Mammary epithelial cell (primary cell): ENCODE data around the gene RBM10.

Experiments
- EZH2 ChIP-seq: IDR thresholded peaks from 2 replicates; pipeline ENCODE4 v1.6.1; 2012; ENCODE audit warnings: low read length, inconsistent platforms, borderline replicate concordance
- TF ChIP-seq, protein P1 (sequence below), 2 donors: IDR thresholded peaks in 1 of 2; conservative IDR thresholded peaks in 1 of 2; 2 replicates each; pipeline ENCODE4 v1.5.1; 2011 to 2012; ENCODE audit warnings: inconsistent platforms in 2 of 2, low read length in 2 of 2, mild to moderate bottlenecking in 2 of 2, control low read depth in 1 of 2, low read depth in 1 of 2; ENCODE audit not compliant: insufficient read depth in 1 of 2; ENCODE audit errors: extremely low read depth in 1 of 2

DNA sequence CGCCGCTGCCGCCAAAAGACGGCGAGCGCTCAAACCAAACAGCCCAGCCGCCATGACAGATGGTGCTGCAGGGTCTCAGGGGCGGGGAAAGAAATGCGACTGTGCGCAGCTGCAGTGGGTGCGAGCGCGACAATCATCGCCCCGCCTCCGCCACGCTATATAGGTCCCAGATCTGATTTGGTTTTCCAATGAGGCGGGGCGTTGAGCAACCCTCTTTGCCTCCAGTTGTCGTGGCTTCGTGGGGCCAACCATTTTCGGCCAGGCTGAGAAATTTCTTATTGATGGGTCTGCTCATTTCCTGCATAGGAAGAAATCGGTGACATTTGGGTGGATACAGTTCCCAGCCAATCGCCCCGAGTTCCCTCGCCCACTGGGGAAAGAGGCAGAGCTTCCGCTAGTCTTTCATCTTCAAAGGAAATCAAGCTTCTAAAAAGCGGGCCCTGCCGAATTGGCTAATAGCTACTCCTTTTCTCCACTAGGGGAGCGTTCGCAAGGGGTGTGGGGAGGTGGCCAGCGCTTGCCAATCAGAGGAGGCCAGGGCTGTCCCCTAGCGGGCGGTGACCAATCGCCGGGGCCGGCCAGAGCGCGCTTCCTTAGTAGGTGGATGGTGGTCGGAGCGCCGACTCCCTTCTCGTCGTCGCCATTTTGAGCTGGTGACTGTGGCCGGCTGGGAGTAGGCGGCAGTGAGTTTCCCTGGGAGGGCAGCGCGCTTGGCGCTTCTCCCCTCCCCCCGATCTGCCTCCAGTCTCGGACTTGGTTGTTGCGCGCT, at the start of gene RBM10, which contains the start of gene NDUFB11:
- TF ChIP-seq, protein P1, sequence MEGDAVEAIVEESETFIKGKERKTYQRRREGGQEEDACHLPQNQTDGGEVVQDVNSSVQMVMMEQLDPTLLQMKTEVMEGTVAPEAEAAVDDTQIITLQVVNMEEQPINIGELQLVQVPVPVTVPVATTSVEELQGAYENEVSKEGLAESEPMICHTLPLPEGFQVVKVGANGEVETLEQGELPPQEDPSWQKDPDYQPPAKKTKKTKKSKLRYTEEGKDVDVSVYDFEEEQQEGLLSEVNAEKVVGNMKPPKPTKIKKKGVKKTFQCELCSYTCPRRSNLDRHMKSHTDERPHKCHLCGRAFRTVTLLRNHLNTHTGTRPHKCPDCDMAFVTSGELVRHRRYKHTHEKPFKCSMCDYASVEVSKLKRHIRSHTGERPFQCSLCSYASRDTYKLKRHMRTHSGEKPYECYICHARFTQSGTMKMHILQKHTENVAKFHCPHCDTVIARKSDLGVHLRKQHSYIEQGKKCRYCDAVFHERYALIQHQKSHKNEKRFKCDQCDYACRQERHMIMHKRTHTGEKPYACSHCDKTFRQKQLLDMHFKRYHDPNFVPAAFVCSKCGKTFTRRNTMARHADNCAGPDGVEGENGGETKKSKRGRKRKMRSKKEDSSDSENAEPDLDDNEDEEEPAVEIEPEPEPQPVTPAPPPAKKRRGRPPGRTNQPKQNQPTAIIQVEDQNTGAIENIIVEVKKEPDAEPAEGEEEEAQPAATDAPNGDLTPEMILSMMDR (conservative IDR thresholded peaks at IDR 0.05 in 1 of 2, IDR thresholded peaks at IDR 0.05 in 1 of 2; ENCODE audit: extremely low read depth in 1 of 2, insufficient read depth in 1 of 2, low read depth in 1 of 2, low read length in 2 of 2): peak; percentile 37 to 61
- TF ChIP-seq EZH2: no peak
